Measurements from ENCODE around the gene ATRN.

Gene ATRN

DNA sequence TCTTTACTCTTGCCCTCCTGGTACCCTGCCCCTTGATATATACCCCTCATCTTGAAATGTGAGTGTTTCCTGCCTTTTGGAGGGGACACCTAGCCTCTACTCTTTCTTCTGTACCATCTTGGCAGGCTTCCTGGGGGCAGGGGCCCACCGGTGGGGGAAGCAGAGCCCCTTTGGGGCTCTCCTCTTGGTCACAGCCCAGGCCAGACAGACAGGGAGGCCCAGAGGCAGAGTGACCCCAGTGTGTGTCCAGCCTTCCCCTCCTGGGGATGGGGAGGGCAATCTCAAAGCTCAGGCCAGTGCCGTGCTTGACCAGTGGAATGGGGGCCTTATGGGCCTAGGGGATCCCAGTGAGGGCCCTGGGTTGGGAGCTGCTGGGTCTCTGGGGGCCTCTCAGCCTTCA, 207.4 kb downstream of the ATRN start:
- no peak for DNase-seq

DNA sequence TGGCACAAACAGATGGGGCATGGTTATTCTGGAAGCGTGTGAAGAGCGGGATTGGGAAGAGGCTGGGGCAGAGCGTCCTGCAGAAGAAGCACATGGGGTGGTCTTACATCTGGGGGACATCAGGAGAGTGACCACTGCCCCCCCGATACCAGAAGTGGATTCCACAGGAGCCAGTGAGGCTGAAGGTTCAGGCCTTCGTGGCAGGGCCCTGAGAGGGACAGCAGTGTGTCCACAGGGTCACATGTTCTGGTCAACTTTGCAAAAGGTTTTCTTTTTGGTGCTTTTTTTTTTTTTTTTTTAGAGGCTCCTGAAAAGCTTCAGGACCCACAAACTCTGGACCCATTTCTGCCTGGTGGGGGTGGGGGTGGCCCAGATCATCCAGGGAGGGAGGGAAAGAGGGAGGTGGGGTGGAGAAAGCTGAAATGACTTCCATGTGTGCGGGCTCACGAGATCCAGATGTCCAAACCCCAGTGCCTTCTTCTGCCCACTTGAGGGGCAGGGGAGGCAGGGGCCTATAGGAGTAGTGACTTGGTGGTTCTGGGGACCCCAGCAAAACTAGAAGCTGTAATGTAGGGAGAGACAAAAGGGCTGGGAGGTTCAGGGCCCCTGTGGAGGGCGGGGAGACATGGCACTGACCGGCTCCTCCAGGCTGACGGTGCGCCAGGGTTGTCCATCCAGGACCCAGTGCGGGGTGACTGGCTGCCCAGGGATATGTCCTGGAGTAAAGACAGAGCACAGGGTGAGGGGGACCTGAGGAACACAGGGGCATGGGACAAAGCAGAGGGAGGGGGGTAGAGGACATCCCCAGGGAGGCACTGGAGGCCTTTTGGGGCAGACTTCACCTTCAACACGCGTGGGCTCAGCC, 208.3 kb downstream of the ATRN start:
- DNase-seq: peak; percentile 26

DNA sequence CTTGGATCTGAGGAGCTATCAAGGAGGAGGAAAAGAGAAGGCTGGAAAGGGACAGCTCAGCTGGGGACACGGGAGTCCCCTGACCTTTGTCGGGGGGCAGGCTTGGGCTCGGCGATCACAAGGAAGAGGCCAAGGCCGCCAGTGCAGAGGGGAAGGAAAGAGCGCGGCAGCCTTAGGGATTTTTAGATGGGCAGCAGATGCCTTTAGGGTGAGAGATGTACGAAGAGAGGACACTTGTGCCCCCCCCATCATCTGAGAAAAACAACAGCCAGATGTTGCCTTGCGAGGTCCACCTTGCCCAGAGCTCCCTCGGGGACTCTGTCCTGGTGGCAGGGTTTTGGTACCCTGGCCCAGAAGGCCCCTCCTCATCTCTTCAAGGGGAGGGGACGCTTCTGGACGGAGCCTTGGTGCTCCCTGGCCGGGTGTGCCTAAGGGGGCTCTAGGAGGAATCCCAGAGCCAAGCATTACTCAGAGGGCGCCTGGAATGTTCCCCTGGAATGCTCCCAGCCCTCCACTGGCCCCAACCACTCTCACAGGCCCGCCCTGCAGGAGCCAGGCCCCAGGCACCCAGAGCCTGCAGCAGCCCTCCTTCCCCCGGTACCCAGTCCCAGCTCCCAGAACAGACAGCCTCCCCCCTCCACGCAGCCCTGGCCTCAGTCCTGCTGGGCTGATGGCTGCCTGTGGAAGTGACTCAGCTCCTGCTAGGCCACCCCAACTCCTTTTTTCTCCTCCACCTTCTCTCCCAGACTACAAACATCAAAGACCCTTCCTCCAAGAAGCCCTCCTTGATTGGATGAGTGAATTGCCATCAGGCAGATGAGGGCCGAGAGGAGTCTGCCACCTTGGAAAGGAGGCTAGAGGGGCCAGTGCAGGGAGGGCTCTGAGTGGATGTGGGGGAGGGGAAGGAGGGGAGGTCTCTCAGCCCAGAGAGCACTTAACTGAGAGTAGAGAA, 209.2 kb downstream of the ATRN start:
- peak; percentile 90 for DNase-seq

DNA sequence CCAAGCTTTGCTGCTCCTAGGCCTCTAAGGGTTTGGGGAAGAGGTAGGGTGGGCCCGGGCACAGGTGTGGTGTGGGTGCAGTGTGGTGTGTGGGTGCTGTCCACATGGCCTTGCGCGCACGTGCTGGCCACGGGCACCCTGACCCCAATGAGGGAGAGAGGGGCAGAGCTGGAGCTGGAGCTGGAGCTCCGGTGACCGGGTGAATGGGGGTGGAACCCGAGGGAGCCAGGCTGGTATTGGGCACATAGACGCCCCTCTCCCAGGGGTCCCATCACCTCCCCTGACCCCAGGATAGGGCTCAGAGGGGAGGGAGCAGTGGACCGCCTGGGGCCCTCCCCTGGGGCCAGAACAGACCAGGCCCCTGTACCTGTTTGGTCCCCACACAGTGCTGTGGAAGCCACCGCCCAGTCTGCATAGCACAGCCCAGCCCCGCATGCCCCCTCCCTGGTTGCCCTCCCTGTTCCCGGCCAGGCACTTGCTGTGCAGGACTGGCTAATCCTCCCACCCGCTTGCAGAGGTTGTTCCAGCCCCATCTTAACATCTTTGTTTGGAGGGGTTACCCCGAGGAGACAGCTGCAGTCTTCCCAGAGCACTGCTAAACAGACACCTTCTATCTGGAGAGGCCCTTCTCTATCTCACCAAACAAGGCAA, 210.0 kb downstream of the ATRN start:
- DNase-seq: no peak

DNA sequence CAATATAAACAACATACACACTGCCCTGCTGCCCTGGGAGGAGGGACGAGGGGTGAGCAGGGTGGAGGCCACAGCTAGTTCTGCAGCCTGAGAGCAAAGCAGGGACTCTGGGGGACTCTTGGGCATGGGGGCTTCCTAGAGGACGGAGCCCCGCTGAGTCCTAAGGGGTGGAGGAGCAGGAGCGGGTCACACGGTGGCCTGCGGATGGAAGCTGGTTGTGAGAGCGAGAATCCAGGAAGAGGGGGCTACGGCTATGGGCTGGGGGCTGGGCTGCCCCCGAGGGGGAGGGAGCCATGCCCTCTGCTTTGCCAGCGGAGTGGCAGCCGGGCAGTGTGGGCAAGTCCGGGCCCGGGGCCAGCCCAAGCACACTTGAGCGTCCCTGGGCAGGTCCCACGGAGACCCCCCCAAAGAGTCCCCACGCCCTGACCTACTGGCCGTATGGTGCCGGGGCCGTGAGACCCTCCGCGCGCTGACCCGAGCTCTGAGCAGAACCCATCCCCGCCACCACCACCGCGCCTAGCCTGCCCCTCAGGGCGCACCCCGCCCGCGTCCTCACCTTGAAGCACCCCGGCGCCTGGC, 210.6 kb downstream of the ATRN start:
- no peak for DNase-seq

DNA sequence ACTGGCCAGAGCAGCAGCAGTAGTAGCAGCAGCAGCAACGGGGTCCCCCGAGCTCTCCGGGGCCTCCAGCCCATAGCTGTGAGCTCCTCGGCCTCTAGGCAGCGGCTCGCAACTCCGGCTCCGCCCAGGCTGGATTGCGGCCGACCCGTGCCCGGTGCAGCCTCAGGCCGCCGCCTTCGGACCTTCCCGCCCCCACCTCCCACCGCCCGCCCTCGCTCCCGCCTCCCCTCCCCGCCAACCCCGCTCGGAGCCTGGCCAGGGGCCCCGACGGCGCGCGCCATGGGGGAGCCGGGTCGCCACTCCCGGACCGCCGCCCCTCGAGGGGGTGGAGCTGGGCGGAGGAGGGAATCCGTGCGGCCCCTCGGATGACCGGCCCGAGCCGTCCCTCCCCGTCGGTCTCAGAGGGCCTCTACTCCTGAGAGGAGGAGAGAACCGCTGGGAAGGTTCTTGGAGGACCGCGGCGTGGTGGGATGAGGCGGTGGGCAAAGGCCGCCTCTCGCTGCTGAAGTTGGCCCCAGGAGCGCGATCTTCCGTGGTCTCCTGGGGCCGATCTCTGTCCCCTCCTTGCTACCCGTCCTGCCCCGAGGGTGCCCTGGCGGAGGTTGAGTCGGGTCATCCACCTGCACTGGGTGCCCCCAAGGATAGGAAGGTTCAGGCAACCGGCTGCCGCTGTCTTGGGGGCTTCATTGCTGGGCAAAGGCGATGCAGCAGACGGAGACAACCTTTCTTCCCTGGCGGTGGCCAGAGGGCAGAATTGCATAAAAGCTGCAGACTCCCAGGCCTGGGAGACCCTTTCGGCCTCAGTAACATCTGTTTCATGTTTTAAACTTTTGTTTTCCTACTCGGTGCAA, 211.3 kb downstream of the ATRN start, which contains the start of gene ADAM33:
ADAM33 (minus strand) TSS at position 80 of the 851 bp plus-strand sequence; CDS start at position 74, 6 bp downstream.
- peak; percentile 14 for DNase-seq

DNA sequence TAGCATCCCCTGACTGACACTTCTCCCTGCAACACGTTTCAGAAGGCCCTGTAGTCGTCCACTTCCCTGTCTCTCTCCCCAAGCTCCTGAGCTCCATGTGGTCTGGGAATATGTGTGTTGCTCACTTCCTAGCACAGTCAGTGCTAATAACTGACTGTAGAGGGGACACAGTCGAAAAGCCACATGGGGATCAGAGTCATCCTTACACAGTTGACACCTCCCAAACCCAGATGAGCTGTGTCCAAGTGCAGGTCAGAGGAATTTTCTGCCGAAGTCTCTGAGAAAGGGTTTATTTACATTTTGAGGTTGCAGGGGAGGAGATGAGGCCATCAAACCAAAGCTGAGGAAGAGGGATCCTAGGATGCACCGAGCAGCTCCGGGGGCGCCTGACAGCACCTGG, 214.5 kb downstream of the ATRN start:
- DNase-seq: no peak

DNA sequence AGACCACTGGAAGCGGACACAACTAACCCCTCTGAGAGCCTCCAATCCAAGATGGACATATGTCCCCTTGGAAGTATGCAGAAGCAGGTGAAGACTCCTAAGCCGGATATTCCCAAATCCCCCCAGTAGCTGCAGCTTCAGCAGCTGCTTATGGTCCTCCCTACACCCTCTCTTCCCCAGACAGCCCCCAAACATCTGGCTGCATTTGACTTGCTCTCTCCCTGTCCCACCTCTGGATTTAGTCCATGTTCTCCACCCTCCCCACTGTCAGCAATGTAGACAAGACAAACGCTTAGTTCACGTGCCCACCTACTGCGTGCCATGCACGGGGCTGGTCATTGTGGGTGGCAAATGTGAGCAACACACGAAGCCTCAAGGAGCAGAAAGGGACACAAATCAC, 215.6 kb downstream of the ATRN start:
- DNase-seq: no peak

DNA sequence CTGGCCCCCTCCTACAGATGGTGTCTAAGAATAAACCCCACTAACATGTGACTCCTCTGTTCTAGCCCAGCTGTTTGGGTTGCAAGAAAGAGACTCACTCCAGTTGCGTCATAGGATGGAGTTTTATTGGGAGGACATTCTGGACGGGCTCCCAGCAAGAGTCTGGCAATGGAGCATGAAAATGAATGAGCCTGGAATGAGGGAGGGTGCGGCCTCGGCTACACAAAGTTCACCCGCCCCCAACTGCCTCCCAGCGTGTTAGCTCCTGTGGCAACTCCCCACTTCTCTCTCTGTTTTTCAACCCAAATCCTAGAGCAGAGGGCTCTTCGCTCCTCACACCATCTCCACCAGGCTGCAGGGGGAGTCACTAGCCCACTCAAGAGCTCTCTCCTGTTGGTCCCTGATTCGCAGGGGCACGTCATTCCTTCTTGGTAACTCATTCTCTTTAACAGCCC, 216.1 kb downstream of the ATRN start:
- peak; percentile 83 for DNase-seq

DNA sequence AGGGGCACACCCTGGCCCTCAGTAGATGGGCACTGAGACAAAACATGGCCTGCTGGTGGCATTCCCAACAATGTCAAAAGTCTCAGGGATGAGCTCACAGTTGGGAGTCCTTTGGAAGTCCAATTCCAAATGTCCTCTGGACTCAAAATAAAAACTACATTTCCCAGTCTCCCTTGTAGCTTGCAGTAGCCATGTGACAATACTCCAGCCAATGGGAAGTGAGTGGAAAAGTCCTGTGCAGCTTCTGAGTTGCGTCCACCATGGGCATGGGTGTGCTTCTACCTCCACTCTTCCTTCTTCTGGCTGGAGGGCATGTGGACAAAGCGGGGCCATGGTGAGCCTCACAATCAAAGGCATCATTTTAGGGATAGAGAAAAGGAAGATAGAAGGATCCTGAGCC, 216.8 kb downstream of the ATRN start:
- DNase-seq: peak; percentile 77

DNA sequence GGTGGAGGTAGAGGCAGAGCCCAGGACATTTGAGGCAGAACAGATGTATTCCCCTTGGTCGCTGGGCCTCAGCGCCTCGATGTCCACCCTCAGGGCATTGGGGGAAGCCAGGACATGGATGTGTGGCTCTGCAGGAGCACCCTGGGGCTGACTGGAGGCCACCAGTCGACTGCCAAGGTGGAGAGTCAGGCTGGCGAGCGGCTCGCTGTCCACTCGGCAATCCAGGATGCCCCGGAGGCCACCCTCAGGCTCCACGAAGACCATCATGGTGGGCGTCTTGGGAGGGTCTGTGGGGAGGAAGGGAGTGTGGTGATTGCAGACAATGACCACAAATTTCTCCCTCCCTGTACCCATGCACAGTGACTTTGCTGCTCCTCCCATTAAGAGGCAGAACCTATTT, 219.2 kb downstream of the ATRN start:
- DNase-seq: no peak

DNA sequence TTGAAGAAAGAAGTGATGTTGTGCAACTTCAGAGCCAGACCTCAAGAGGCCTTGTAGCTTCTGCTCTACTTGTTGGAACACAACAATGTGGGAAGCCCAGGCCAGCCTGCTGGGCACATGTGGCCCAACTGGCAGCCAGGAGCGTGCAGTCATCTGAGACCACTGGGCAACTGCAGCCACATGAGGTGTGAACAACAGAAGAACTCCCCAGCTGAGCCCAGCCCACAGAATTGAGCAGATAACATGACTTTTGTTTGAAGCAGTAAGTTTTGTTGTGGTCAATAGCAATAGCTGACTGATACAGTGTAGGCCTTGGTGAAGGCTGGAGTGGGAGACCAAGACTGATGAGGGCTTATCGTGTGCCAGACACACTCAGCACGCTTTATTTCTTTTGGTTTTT, 219.6 kb downstream of the ATRN start:
- DNase-seq: no peak

DNA sequence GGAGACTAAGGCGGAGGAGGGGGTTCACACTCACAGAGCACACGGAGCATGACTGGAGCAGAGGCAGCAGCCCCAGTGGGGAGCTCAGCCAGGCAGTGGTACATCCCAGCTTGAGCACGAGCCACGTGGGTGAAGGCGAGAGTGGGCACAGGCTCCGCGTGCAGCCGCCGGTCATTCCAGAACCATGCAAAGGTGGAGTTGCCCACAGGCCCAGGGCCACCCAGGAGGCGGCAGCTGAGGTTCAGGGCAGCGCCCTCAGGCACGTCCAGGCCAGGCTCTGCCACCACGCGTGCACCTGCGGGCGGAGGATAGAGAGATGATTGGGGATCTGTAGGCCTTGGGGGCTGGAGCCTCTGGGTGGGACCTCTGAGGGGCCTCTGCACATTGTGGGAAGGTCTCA, 220.5 kb downstream of the ATRN start:
- no peak for DNase-seq

DNA sequence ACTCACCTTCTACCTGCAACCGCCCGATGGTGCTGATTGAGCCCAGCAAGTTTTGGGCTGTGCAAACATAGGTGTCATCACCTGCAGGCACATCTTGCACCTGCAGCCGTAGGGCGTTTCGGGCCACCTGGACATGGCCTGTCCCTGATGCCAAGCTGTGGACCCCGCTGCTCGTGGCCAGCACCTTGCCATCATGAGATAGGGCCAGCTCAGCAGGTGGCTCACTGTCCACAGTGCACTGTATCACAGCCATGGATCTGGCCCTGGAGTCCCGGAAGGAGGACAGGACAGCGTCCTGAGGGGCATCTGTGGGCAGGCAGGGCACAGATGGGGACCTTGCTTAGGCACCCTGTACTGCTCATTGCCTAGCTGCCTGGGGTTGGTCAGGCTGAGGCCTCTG, 221.1 kb downstream of the ATRN start:
- DNase-seq: no peak

DNA sequence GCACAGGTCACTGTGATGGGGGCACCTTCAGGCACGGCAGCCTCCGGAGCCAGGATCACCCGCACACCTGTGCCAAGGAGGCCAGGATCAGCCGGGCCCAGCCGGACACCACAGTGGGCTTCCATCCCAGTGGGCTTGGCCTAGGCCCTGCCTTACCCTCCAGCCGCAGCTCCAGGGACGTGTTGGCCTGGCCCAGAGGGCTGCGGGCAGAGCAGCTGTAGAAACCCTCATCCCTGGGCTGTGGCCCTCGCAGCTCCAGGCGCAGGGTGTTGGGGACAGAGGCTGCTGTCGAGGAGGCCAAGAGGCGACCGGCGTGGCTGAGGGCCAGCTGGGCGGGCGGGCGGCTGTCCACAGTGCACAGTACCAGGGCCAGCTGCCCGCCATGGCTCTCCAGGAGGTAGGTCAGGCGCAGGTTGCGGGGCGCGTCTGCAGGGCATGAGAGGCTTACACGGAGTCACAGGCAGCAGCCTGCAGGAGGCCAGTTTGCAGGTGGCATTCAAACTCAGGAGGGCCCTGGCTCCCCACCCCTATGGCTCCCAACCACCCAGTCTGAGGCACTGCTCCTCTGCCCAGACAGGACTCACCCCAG, 222.0 kb downstream of the ATRN start:
- no peak for DNase-seq

DNA sequence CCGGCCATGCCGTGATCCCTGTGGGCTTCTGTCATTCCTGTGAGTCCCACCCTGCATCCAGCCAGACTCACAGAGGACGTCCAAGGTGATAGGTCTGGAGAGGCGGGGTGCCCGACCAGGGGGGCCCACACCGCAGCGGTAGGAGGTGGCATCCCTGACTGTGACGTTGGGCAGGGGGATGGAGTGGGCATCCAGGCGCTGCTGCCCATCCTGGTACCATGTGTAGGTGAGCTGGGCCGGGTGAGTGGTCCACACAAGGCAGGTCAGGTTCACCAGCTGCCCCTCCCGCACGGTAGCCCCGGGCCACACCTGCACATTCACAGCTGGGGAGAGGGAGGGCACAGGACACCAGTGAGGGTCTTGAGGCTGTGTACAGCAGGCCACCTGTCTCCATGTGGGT, 222.6 kb downstream of the ATRN start:
- no peak for DNase-seq

DNA sequence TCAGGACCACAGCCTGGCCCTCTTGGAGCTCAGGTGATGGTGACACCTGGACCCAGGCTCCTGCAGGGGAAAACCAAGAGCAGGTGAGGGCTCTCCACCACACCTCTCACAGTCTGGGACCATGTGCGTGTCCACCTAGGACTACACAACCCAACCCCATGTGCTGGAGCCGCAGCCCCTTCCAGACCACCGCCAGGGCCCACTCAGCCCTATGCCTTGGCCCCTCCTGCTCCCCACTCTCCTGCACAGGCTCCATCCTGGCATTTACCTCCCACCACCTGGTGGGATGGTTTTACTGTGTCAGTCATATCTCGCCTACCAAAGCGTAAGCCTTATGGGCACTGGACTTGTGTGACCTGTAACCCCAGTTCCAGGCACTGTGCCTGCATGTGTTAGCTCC, 224.0 kb downstream of the ATRN start:
- DNase-seq: no peak

DNA sequence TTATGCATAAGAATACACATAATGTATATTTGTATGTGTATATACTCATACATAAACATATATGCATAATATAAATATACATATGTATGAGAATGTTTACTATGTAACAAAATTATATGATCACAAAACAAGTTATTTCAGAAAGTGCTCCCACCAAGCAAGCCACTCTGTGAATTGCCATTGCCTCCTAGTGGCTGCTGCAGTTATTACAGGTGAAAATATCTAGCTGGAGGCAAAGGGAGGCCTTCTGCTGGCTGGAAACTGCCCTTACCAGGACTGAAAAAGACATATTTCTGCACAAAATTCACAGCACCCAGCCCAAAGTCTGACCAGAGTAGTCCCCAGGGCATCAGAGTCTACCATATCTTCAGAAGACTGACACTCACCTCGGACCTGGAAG, 225.4 kb downstream of the ATRN start:
- DNase-seq: no peak

DNA sequence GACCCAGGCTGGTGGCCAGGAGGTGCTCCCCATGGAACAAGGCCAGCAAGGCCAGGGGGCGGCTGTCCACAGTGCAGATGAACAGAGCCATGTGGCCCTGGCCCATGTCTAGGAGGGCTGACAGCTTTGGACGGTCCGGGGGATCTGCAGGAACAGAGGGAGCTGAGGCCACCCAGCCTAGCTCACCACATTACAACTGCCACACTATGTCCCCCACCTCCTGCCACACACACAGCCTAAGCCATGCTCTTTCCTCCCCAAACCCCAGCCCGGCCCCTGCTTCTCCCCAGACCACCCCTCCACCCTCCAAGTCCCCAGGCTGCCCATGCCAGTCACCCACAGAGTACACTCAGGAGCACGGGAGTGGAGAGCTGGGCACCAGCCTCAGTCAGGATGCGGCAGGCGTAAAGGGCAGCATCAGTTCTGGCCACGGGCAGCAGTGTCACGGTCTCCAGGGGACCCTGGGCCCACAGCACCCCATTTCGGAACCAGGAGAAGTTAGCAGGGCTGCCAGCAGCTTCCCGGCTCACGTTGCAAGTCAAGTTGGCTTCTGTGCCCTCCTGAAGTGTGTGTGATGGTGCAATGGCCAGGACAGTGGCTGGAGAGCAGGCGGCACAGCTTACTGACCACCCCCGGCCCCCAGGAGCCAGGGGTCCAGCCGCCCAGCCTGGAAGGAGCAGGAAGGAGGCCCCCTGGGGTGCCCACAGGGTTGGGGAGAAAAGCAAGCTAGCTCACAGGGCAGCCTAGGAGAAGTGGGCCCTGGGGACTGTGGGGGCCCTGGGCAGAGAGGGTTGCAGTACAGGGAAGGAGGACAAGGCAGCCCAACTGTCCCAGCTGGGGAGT, 226.1 kb downstream of the ATRN start:
- DNase-seq: no peak

All from fibroblast of skin of back (primary cell).